Mucosa of stomach (tissue), 1 donor: ENCODE measurements around the gene SLC9C2.
"Not testable (repeated sequence)": the region's sequence is repeated elsewhere in the genome, so short reads cannot be mapped to it uniquely, and the experiment has no call there.

ENCODE experiments used
- H3K27me3 ChIP-seq: one replicate; pipeline ENCODE4 v1.7.0; 2013; ENCODE audit warnings: mild to moderate bottlenecking, low read length; ENCODE audit not compliant: control insufficient read depth, insufficient read depth
- H3K36me3 ChIP-seq: one replicate; pipeline ENCODE4 v1.7.0; 2013; ENCODE audit warnings: low read length; ENCODE audit not compliant: control insufficient read depth, insufficient read depth
- H3K4me1 ChIP-seq: one replicate; pipeline ENCODE4 v1.7.0; 2013; ENCODE audit warnings: mild to moderate bottlenecking, low read length; ENCODE audit not compliant: control insufficient read depth, insufficient read depth
- H3K4me3 ChIP-seq: one replicate; pipeline ENCODE4 v1.7.0; 2013; ENCODE audit warnings: low read length
- H3K9ac ChIP-seq: one replicate; pipeline ENCODE4 v1.7.0; 2013; ENCODE audit warnings: mild to moderate bottlenecking, low read length, moderate library complexity
- H3K9me3 ChIP-seq: one replicate; pipeline ENCODE4 v1.7.0; 2013; ENCODE audit warnings: mild to moderate bottlenecking, low read length, moderate library complexity; ENCODE audit not compliant: control insufficient read depth
- donor health status: Pancreatic carcinoma.

SLC9C2 gene

DNA sequence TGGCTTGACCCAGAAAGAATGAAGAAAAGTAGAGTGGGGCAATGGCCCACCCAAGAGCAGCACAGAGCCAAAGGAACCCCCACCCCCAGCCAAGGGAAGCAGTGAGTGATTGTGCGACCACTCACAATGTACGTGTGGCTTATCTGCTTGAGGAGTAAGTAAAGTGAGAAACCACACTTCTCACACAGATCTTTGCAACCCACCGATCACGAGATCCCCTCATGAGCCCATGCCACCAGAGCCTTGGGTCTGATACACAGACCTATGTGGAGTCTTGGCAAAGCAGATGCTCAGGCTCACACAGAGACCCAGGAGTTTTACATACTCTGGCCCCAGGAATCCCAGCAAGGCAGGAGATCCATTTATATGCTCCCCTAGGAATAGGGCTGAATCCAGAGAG lies 14.0 kb upstream of the SLC9C2 start:
- Histone ChIP-seq H3K27me3 (no peaks in the 10 kb centered on the region), H3K9ac (no peak overlapping the region), H3K9me3 (no peaks in the 10 kb centered on the region), H3K4me1 (no peaks in the 10 kb centered on the region), H3K36me3 (no peaks in the 10 kb centered on the region), H3K4me3 (no peak overlapping the region)

DNA sequence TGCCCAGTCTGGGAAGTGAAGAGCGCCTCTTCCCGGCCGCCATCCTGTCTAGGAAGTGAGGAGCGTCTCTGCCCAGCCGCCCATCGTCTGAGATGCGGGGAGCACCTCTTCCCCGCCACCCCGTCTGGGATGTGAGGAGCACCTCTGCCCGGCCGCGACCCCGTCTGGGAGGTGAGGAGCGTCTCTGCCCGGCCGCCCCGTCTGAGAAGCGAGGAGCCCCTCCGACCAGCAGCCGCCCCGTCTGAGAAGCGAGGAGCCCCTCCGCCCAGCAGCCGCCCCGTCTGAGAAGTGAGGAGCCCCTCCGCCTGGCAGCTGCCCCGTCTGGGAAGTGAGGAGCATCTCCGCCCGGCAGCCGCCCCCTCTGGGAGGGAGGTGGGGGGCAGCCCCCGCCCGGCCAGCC lies 10.2 kb upstream of the SLC9C2 start:
- H3K9ac ChIP-seq, H3K4me3 ChIP-seq, H3K36me3 ChIP-seq, H3K9me3 ChIP-seq, H3K27me3 ChIP-seq, H3K4me1 ChIP-seq: not testable (repeated sequence)

DNA sequence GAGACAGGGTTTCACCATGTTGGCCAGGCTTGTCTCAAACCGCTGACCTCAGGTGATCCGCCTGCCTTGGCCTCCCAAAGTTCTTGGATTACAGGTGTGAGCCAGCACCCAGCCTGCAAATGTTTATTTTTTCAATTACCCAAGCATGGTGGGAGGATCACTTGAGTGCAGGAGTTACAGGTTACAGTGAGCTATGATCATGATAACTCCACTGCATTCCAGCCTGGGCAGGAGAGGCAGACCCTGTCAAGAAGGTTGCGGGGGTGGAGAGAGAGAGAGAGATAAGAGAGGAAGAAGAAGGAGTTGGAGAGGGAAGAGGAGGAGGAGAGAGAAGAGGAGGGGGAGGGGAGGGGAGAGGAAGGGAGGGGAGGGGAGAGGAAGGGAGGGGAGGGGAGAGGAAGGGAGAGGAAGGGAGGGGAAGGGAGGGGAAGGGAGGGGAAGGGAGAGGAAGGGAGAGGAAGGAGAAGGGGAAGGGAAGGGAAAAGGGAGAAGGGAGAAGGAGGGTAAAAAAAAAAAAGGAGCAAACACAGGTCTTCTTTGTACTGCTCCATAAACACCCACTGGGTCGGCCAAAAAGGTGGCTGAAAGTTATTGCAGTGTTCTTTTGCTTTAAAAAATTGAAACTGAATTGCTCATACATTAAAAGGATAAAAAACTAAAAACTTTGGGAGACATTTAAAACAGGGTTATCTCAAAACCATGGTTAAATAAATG lies 5.8 kb upstream of the SLC9C2 start:
- Histone ChIP-seq H3K4me1 (no peaks in the 10 kb centered on the region), H3K27me3 (no peaks in the 10 kb centered on the region), H3K4me3 (no peak overlapping the region), H3K9me3 (no peaks in the 10 kb centered on the region), H3K9ac (no peak overlapping the region), H3K36me3 (no peaks in the 10 kb centered on the region)

DNA sequence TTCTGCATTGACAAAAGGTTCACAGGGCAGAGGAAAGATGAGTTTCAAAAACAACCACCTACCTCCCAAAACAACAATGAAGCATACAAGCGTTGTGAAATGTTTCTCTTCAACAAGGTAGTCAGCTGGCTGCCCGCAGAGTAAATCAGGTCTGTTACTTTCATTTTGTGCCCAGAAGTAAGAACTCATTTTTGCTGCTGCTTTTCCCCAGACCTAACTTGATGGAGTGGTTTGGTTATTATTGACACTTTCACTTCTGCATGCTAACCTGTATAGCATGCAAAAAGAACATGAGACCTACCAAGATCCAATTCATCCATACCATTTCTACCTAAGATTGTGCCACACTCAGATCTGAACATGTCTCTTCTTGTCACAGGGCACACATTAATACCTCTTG lies 1.3 kb downstream of the SLC9C2 start:
- Histone ChIP-seq H3K4me3 (no peak overlapping the region), H3K27me3 (no peaks in the 10 kb centered on the region), H3K9ac (no peak overlapping the region), H3K36me3 (no peaks in the 10 kb centered on the region), H3K4me1 (no peaks in the 10 kb centered on the region), H3K9me3 (no peaks in the 10 kb centered on the region)

DNA sequence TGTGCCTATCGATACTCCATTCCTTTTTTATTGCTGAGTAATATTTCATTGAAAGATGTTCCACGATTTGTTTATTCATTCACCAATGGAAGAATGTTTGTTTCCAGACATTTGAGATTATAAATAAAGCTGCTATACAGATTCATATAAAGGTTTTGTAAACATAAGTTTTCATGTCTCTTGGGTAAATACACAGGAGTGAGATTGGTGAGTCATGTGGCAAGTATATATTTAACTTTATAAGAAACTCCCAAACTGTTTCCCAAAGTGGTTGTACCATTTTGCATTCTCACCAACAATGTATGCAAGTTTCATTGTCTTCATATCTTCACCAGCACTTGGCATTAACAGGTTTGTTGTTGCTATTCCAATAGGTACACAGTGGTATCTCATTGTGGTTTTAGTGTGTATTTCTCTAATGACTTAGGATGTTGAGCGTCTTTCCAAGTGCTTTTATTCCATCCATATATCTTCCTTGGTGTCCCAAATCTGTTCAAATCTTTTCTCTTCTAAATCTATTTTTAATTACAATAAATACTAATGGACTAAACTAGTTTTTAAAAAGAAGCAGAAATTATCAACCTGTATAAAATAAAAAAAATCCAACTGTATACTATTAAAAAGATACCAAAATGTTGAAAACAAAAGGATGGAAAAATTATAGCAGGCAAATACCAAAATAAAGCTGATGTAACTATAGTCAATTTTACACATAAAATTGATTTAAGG lies 6.6 kb downstream of the SLC9C2 start:
- no peak overlapping the region for H3K9ac ChIP-seq
- H3K27me3 ChIP-seq = no peaks in the 10 kb centered on the region
- no peak overlapping the region for H3K4me3 ChIP-seq
- no peaks in the 10 kb centered on the region for H3K9me3 ChIP-seq
- no peaks in the 10 kb centered on the region for H3K4me1 ChIP-seq
- no peaks in the 10 kb centered on the region for H3K36me3 ChIP-seq

DNA sequence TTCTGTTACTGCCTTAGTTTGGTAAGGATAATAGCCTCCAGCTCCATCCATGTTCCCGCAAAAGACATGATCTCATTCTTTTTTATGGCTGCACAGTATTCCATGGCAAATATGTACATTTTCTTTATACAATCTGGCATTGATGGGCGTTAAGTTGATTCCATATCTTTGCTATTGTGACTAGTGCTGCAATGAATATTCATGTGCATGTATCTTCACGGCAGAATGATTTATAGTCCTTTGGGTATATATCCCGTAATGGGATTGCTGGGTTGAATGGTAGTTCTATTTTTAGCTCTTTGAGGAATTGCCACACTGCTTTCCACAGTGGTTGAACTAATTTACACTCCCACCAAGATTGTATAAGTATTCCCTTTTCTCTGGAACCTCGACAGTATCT lies 11.7 kb downstream of the SLC9C2 start:
- H3K27me3 ChIP-seq, H3K9me3 ChIP-seq, H3K36me3 ChIP-seq, H3K4me1 ChIP-seq, H3K9ac ChIP-seq, H3K4me3 ChIP-seq: not testable (repeated sequence)

DNA sequence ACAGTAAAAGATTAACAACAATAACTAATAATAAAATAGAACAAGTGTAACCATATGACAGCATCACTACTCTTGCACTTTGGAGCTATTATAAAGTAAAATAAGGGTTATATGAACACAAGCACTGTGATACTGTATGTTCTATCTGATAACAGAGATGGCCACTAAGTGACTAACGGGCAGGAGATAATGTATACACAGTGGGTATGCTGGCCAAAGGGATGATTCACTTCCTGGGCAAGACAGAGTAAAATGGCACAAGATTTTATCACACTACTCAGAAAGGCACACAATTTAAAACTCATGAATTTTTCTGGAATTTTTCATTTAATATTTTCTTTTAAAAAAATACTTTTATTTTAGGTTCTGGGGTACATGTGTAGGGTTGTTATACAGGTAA lies 12.3 kb downstream of the SLC9C2 start:
- Histone ChIP-seq H3K9ac (no peak overlapping the region), H3K4me1 (no peaks in the 10 kb centered on the region), H3K36me3 (no peaks in the 10 kb centered on the region), H3K4me3 (no peak overlapping the region), H3K9me3 (no peaks in the 10 kb centered on the region), H3K27me3 (no peaks in the 10 kb centered on the region)

DNA sequence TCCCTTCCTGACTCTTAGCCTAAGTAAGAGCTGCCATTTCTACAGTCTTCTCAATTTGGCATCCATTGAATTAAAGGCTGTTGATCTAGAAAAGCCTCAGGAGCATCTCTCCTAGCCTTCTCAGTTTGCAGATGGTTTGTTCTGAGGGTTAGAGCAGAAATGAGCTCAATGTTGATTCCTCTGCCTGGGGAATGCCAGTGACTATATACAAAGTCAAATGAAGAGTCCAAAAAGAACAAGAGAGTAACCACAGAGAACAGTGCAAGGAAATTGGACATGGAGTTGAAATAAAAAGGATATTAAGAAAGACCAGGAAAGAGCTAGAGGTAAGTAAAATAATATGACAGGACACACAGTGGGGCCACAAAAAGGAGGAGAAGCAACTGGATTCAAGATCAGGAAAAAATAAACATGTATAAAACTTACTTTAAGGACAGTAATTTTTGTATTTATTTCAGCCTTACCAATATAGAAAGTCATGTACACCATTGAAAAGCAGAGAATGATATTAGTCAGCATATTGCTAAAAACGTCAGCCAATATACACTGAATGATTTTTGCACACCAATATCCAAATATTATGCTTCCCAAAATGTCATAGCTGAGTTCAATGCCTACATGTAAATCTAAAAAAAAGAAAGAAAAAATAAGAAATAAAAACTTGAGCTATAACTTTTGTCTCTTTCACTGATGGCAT lies 21.3 kb downstream of the SLC9C2 start:
- H3K27me3 ChIP-seq = peaks cover 5% of the 10 kb centered on the region
- H3K4me3 ChIP-seq = no peak overlapping the region
- no peaks in the 10 kb centered on the region for H3K4me1 ChIP-seq
- H3K9me3 ChIP-seq = no peaks in the 10 kb centered on the region
- no peak overlapping the region for H3K9ac ChIP-seq
- no peaks in the 10 kb centered on the region for H3K36me3 ChIP-seq

DNA sequence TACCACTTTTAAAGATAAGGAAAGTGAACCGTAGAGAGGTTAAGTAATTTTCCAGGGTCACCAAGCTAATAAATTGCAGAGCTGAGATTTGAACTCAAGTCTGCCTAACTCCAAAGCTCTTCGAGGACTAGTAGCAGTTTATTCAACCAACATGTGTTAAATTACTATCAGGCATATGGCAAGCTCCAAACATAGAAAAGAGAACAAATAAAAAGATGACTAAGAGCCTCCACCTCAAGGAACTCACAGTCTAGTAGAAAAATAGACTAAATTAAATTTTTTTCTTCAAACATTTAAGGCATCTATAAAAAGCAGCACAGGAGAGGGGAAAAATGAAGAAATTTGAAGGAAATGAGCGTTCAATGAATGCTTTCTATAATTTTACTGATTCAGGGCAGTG lies 22.2 kb downstream of the SLC9C2 start:
- H3K9ac ChIP-seq = no peak overlapping the region
- no peaks in the 10 kb centered on the region for H3K9me3 ChIP-seq
- no peak overlapping the region for H3K4me3 ChIP-seq
- no peaks in the 10 kb centered on the region for H3K36me3 ChIP-seq
- no peaks in the 10 kb centered on the region for H3K4me1 ChIP-seq
- peaks cover 5% of the 10 kb centered on the region for H3K27me3 ChIP-seq

DNA sequence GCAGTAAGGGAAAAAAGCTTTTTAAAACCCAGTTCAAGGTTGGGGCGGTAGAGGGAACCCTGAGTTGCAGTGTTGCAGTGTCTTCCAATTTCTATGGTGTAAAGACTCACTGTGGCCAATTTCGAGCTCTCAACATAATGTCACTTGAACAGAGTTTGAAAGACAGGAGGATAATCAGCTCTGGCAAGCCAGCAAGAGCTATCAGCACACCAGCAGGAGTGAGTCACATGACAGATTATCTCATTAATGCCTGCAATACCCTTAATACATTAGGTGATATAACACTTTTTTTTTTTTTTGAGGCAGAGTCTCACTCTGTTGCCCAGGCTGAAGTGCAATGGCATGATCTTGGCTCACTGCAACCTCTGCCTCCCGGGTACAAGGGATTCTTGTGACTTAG lies 22.8 kb downstream of the SLC9C2 start:
- Histone ChIP-seq H3K9me3 (no peaks in the 10 kb centered on the region), H3K36me3 (no peaks in the 10 kb centered on the region), H3K27me3 (peaks cover 5% of the 10 kb centered on the region), H3K4me1 (no peaks in the 10 kb centered on the region), H3K4me3 (no peak overlapping the region), H3K9ac (no peak overlapping the region)

DNA sequence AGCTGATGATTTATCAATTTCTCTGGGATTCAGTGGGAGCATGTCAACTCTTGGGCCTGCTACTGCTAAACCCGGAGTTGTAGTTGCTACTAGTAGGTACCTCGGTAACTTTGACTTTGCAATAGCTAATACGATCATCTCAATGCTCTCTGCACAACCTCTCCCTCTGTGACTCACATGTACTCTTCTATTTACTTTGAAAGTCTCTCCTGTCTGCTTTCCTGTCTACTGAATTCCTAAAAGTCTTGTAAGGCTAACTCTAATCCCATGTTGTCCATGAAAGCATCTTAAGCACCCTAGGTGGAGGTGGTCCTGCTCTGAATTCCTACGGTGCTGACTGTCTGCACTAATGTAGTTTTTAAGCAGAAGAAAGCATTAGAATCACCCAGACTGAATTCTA lies 29.3 kb downstream of the SLC9C2 start:
- H3K4me1 ChIP-seq = no peaks in the 10 kb centered on the region
- H3K27me3 ChIP-seq = no peaks in the 10 kb centered on the region
- H3K9me3 ChIP-seq = no peaks in the 10 kb centered on the region
- no peaks in the 10 kb centered on the region for H3K36me3 ChIP-seq
- no peak overlapping the region for H3K4me3 ChIP-seq
- H3K9ac ChIP-seq = no peak overlapping the region

DNA sequence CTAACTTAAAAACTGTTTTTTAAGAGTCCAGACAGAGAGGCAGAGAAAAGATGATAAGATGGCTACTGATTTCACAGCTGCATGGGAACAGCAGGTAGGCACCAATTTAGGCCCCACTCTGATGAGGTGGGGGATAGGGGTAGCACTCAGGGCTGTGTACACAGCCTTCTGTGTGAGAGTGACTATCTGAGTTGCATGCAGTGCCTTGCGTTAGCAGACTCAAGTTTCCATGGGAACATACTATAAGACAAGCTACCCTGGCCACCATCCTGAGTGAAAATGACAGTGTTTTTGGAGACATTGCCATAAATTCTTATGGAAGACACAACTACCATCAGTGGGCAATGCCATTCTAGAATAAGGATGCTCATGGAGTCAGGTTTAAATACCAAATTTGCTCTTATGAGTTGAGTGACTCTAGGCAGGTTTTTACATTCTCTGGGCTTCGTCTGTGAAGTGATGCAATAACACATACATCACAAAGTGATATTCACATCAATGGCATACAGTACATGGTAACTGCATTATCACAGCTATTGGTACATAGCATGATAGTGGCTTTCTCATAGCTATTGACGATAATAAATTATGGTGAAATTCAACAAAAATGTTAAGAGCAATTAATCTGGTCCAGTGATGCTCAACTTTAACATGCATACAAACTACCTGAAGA lies 30.5 kb downstream of the SLC9C2 start:
- Histone ChIP-seq H3K4me1 (no peaks in the 10 kb centered on the region), H3K9ac (no peak overlapping the region), H3K4me3 (no peak overlapping the region), H3K27me3 (no peaks in the 10 kb centered on the region), H3K9me3 (no peaks in the 10 kb centered on the region), H3K36me3 (no peaks in the 10 kb centered on the region)
